Measurements from ENCODE around the gene DMKN.

DMKN gene

GRCh38 chr19:35486268-35486708, 27.2 kb downstream of the DMKN start (continued):
- no peak for TF ChIP-seq TSHZ2 (CRISPR knock-in tag; IDR thresholded peaks at IDR 0.05)

- no peak for ATAC-seq
- TF ChIP-seq TCF4 (CRISPR knock-in tag; IDR thresholded peaks at IDR 0.05; ENCODE audit: borderline replicate concordance) (no peak), ZNF565 (CRISPR knock-in tag; conservative IDR thresholded peaks at IDR 0.05; ENCODE audit: low read depth) (no peak), RARB (CRISPR knock-in tag; IDR thresholded peaks at IDR 0.05) (no peak), ZNF70 (CRISPR knock-in tag; IDR thresholded peaks at IDR 0.05) (no peak), BACH2 (CRISPR knock-in tag; IDR thresholded peaks at IDR 0.05; ENCODE audit: borderline replicate concordance) (no peak), SNAI2 (CRISPR knock-in tag; IDR thresholded peaks at IDR 0.05) (no peak), OSR1 (CRISPR knock-in tag; IDR thresholded peaks at IDR 0.05) (no peak), GLIS3 (CRISPR knock-in tag; IDR thresholded peaks at IDR 0.05) (no peak), ESRRG (CRISPR knock-in tag; IDR thresholded peaks at IDR 0.05) (no peak), CSRNP3 (CRISPR knock-in tag; IDR thresholded peaks at IDR 0.05) (no peak), ISL1 (CRISPR knock-in tag; IDR thresholded peaks at IDR 0.05) (no peak), ZFP30 (CRISPR knock-in tag; IDR thresholded peaks at IDR 0.05) (no peak), TOX (CRISPR knock-in tag; IDR thresholded peaks at IDR 0.05; ENCODE audit: borderline replicate concordance) (no peak), CSDC2 (CRISPR knock-in tag; IDR thresholded peaks at IDR 0.05) (no peak), ZFP3 (CRISPR knock-in tag; IDR thresholded peaks at IDR 0.05) (no peak)
Observed at GRCh38 chr19:35484252-35485036, 29.0 kb downstream of the DMKN start.

GRCh38 chr19:35483089-35483488, 30.4 kb downstream of the DMKN start:
- TF ChIP-seq ISL1 (CRISPR knock-in tag; IDR thresholded peaks at IDR 0.05) (no peak), ARNTL (CRISPR knock-in tag; IDR thresholded peaks at IDR 0.05; ENCODE audit: borderline replicate concordance, low read depth) (no peak), CSRNP3 (CRISPR knock-in tag; IDR thresholded peaks at IDR 0.05) (no peak), CREB5 (CRISPR knock-in tag; IDR thresholded peaks at IDR 0.05; ENCODE audit: low read depth) (no peak), BACH2 (CRISPR knock-in tag; IDR thresholded peaks at IDR 0.05; ENCODE audit: borderline replicate concordance) (no peak), ZFP3 (CRISPR knock-in tag; IDR thresholded peaks at IDR 0.05) (no peak), ZFP30 (CRISPR knock-in tag; IDR thresholded peaks at IDR 0.05) (no peak), RARB (CRISPR knock-in tag; IDR thresholded peaks at IDR 0.05) (no peak), TOX (CRISPR knock-in tag; IDR thresholded peaks at IDR 0.05; ENCODE audit: borderline replicate concordance) (no peak)
- no peak for ATAC-seq

GRCh38 chr19:35478794-35479677, 34.4 kb downstream of the DMKN start:
- no peak for ATAC-seq
- no peak for TF ChIP-seq POU6F1 (CRISPR knock-in tag; IDR thresholded peaks at IDR 0.05; ENCODE audit: borderline replicate concordance, low read depth)
- no peak for TF ChIP-seq ZNF565 (CRISPR knock-in tag; conservative IDR thresholded peaks at IDR 0.05; ENCODE audit: low read depth)
- TF ChIP-seq ZC3H10 (CRISPR knock-in tag; IDR thresholded peaks at IDR 0.05) = no peak
- TF ChIP-seq ZNF8 (CRISPR knock-in tag; IDR thresholded peaks at IDR 0.05) = no peak
- no peak for TF ChIP-seq OSR1 (CRISPR knock-in tag; IDR thresholded peaks at IDR 0.05)
- no peak for TF ChIP-seq PATZ1 (CRISPR knock-in tag; IDR thresholded peaks at IDR 0.05; ENCODE audit: borderline replicate concordance)
- TF ChIP-seq CREB5 (CRISPR knock-in tag; IDR thresholded peaks at IDR 0.05; ENCODE audit: low read depth) = no peak
- TF ChIP-seq RARB (CRISPR knock-in tag; IDR thresholded peaks at IDR 0.05) = no peak
- TF ChIP-seq ZFP3 (CRISPR knock-in tag; IDR thresholded peaks at IDR 0.05) = no peak

Measured in SK-N-SH treated with all-trans-retinoic acid at 6 μM for 48 hours (cell line).